PC-9 (cell line): Measurements from ENCODE around the gene PTGES2. TPM values are rescaled to one million over a fixed set of nuclear protein-coding genes. Genes with fewer than 3 reads are reported as not detected.
"Not testable (repeated sequence)": the region's sequence is repeated elsewhere in the genome, so short reads cannot be mapped to it uniquely, and the experiment has no call there.

Experiments used
- BruUV-seq: library from RNA; stranded (reverse); fragments of 400-500 nt; replicated peaks from 2 replicates; lab custom pipeline; 2021; lab: Mats Ljungman, UMichigan
- CTCF ChIA-PET: fragments of 300-600 bp; sonication (Branson Sonifier 250); formaldehyde crosslinking; loops from one replicate; lab custom pipeline; 2022; ENCODE audit warnings: antibody characterized with exemption; lab: Charles Lee
- POLR2A ChIA-PET: fragments of 300-600 bp; sonication (Branson Sonifier 250); formaldehyde crosslinking; loops from one replicate; lab custom pipeline; 2022; ENCODE audit warnings: antibody characterized with exemption; ENCODE audit not compliant: unreplicated experiment; lab: Charles Lee
- DNase-seq, 2 experiments: peaks; one replicate each; pipeline versions ENCODE4 v3.0.0 to v3.0.0-alpha.2; 2015 to 2022; ENCODE audit warnings: mixed read lengths in 1 of 2
- H2AFZ ChIP-seq: fragments of 200-600 bp; sonication (generic); 2 replicates; pipeline ENCODE4 v1.8.1; 2017; ENCODE audit warnings: antibody characterized with exemption
- H3F3A ChIP-seq: fragments of 200-600 bp; sonication (generic); 2 replicates; pipeline ENCODE4 v1.8.1; 2017; ENCODE audit warnings: antibody characterized with exemption, mild to moderate bottlenecking, low read depth; ENCODE audit not compliant: insufficient read depth
- H3K27ac ChIP-seq: fragments of 200-600 bp; sonication (generic); 2 replicates; pipeline ENCODE4 v1.6.1; 2016; ENCODE audit warnings: mixed run types
- H3K27me3 ChIP-seq: fragments of 200-600 bp; sonication (generic); 2 replicates; pipeline ENCODE4 v1.6.1; 2016; ENCODE audit warnings: low read depth, mixed run types; ENCODE audit not compliant: insufficient read depth
- H3K36me3 ChIP-seq: fragments of 200-600 bp; sonication (generic); 2 replicates; pipeline ENCODE4 v1.6.1; 2016; ENCODE audit warnings: low read depth, mixed run types
- H3K4me1 ChIP-seq: fragments of 200-600 bp; sonication (generic); replicated peaks from 2 replicates; pipeline ENCODE4 v1.6.1; 2016; ENCODE audit warnings: mixed run types; ENCODE audit not compliant: insufficient read depth
- H3K4me2 ChIP-seq: fragments of 200-600 bp; sonication (generic); 2 replicates; pipeline ENCODE4 v1.6.1; 2017; ENCODE audit warnings: mixed run types
- H3K4me3 ChIP-seq: fragments of 200-600 bp; sonication (generic); 2 replicates; pipeline ENCODE4 v1.6.1; 2016; ENCODE audit warnings: mixed run types
- H3K79me2 ChIP-seq: fragments of 200-600 bp; sonication (generic); 2 replicates; pipeline ENCODE4 v1.6.1; 2017; ENCODE audit warnings: low read depth, mixed run types
- H3K9me2 ChIP-seq: fragments of 200-600 bp; sonication (generic); 2 replicates; pipeline ENCODE4 v1.8.1; 2017; ENCODE audit warnings: mild to moderate bottlenecking; ENCODE audit not compliant: insufficient read depth
- H3K9me3 ChIP-seq: fragments of 200-600 bp; sonication (generic); 2 replicates; pipeline ENCODE4 v1.8.1; 2016; ENCODE audit warnings: low read depth; ENCODE audit not compliant: insufficient read depth
- H4K20me1 ChIP-seq: fragments of 200-600 bp; sonication (generic); 2 replicates; pipeline ENCODE4 v1.8.1; 2017; ENCODE audit not compliant: insufficient read depth
- CTCF ChIP-seq: fragments of 200-600 bp; sonication (generic); conservative IDR thresholded peaks from 2 replicates; pipeline ENCODE4 v1.6.1; 2017; ENCODE audit warnings: mixed run types, antibody characterized with exemption, mild to moderate bottlenecking, moderate library complexity
- EZH2 ChIP-seq: fragments of 200-600 bp; sonication (generic); IDR thresholded peaks from 2 replicates; pipeline ENCODE4 v1.8.0; 2017; ENCODE audit warnings: antibody characterized with exemption, low read depth
- intact Hi-C: fragments of 100-400 bp; cut with micrococcal nuclease; formaldehyde crosslinking; loops from one replicate; pipeline ENCODE4 v1.10.0; 2022; ENCODE audit not compliant: unreplicated experiment
- total RNA-seq: library from RNA; stranded (reverse); gene quantifications from 2 replicates; pipeline ENCODE4 v1.2.3, GENCODE V29; 2021

Gene PTGES2
- total RNA-seq, 1 experiment from 2014 or later: 95.2 TPM

GRCh38 chr9:128136816-128137793 is 9.6 kb upstream of the PTGES2 start:
- H3F3A ChIP-seq: peaks cover 12% of the 10 kb centered on the region
- H3K4me1 ChIP-seq: peaks cover 25% of the 10 kb centered on the region
- no peaks in the 10 kb centered on the region for H3K9me2 ChIP-seq
- H3K27me3 ChIP-seq: no peaks in the 10 kb centered on the region
- peak overlapping the region; percentile 33 for H3K4me2 ChIP-seq
- peak overlapping the region; percentile 39 for H3K27ac ChIP-seq
- no peaks in the 10 kb centered on the region for H3K36me3 ChIP-seq
- CTCF ChIA-PET: interaction anchor here (0.6 to 1.5 kb wide), 8 partner anchors 9 to 256 kb away, joined by 3 to 10 read pairs (median 4); no protein-coding TSS in a partner anchor
- TF ChIP-seq CTCF (no peak), EZH2 (no peak)
- TSS peak; percentile 84 for BruUV-seq
- no peaks in the 10 kb centered on the region for H3K79me2 ChIP-seq
- H3K9me3 ChIP-seq: no peaks in the 10 kb centered on the region
- no peak overlapping the region for H2AFZ ChIP-seq
- no peaks in the 10 kb centered on the region for H4K20me1 ChIP-seq
- POLR2A ChIA-PET: interaction anchor here (0.6 to 1.4 kb wide), 3 partner anchors 9 to 172 kb away, joined by 3 to 7 read pairs (median 4); partner anchors contain the start of gene BBLN
- intact Hi-C loops: loop anchor here (1.0 kb wide), 1 partner anchor 12 kb away; the partner anchor contains the start of gene LCN2
- H3K4me3 ChIP-seq: no peak overlapping the region
- peak; percentile 74 to 89 for DNase-seq

GRCh38 chr9:128135561-128135960 is 8.0 kb upstream of the PTGES2 start:
- H2AFZ ChIP-seq, CTCF ChIA-PET, H3K4me2 ChIP-seq, DNase-seq, H4K20me1 ChIP-seq, H3F3A ChIP-seq, POLR2A ChIA-PET, BruUV-seq, H3K9me3 ChIP-seq, H3K27me3 ChIP-seq, H3K27ac ChIP-seq, intact Hi-C loops, H3K79me2 ChIP-seq, H3K9me2 ChIP-seq, H3K36me3 ChIP-seq, H3K4me3 ChIP-seq: not testable (repeated sequence)
- H3K4me1 ChIP-seq: peaks cover 18% of the 10 kb centered on the region

GRCh38 chr9:128132139-128132538 is 4.6 kb upstream of the PTGES2 start:
- intact Hi-C loops, H3K4me2 ChIP-seq: not testable (repeated sequence)

GRCh38 chr9:128131346-128131745 is 3.8 kb upstream of the PTGES2 start:
- DNase-seq, H3K9me2 ChIP-seq, H3K4me3 ChIP-seq, H3K27me3 ChIP-seq, H3K27ac ChIP-seq, H3K9me3 ChIP-seq, H3K4me2 ChIP-seq, CTCF ChIA-PET, POLR2A ChIA-PET, H4K20me1 ChIP-seq, H2AFZ ChIP-seq, H3K36me3 ChIP-seq, BruUV-seq, intact Hi-C loops: not testable (repeated sequence)
- H3K4me1 ChIP-seq: peaks cover 14% of the 10 kb centered on the region
- H3F3A ChIP-seq: peaks cover 13% of the 10 kb centered on the region; the same call in 1 of the 2 replicates
- H3K79me2 ChIP-seq: peaks cover 21% of the 10 kb centered on the region

More at GRCh38 chr9:128132139-128132538, 4.6 kb upstream of the PTGES2 start:
- BruUV-seq, H3K36me3 ChIP-seq, H3K9me2 ChIP-seq, H2AFZ ChIP-seq, CTCF ChIA-PET, POLR2A ChIA-PET, H3K27ac ChIP-seq, H3F3A ChIP-seq, H3K27me3 ChIP-seq, DNase-seq, H3K9me3 ChIP-seq, H4K20me1 ChIP-seq, H3K4me3 ChIP-seq: not testable (repeated sequence)
- peaks cover 13% of the 10 kb centered on the region for H3K79me2 ChIP-seq
- H3K4me1 ChIP-seq: peaks cover 17% of the 10 kb centered on the region

- intact Hi-C loops, H3K9me2 ChIP-seq, H3K4me3 ChIP-seq, H3K36me3 ChIP-seq, DNase-seq, H3K4me2 ChIP-seq, BruUV-seq, H3K27ac ChIP-seq, H2AFZ ChIP-seq, H3K27me3 ChIP-seq, H4K20me1 ChIP-seq, H3K9me3 ChIP-seq: not testable (repeated sequence)
- Histone ChIP-seq H3F3A (peaks cover 13% of the 10 kb centered on the region; the same call in 1 of the 2 replicates), H3K79me2 (peaks cover 28% of the 10 kb centered on the region), H3K4me1 (peaks cover 21% of the 10 kb centered on the region)
- ChIA-PET CTCF (interaction anchor here (0.6 kb wide), 1 partner anchor 10 kb away, joined by 11 read pairs; no protein-coding TSS in a partner anchor), POLR2A (interaction anchor here (0.7 kb wide), 1 partner anchor 66 kb away, joined by 3 read pairs; no protein-coding TSS in a partner anchor)
Measured at GRCh38 chr9:128130651-128131050, 3.1 kb upstream of the PTGES2 start.
